A549 (cell line): ENCODE results near the gene NXT1.

ENCODE experiments used
- CEBPB ChIP-seq, 2 experiments: fragments of >200 bp in 1 of 2; sonication (Bioruptor Twin) in 1 of 2; formaldehyde crosslinking in 1 of 2; IDR thresholded peaks; 2 replicates each; pipeline ENCODE4 v1.6.1; 2012 to 2016
- KDM5A ChIP-seq: fragments of 200-600 bp; sonication (generic); IDR thresholded peaks from 2 replicates; pipeline ENCODE4 v1.6.1; 2016; ENCODE audit warnings: antibody characterized with exemption, mild to moderate bottlenecking
- RAD21 ChIP-seq, 2 experiments: fragments of >200 bp in 1 of 2; sonication (Bioruptor Twin) in 1 of 2; formaldehyde crosslinking in 1 of 2; IDR thresholded peaks in 1 of 2; conservative IDR thresholded peaks in 1 of 2; 2 replicates in 1 of 2; 3 replicates in 1 of 2; pipeline ENCODE4 v1.6.1; 2012 to 2018; ENCODE audit warnings: inconsistent platforms in 1 of 2
- REST ChIP-seq: fragments of 200-600 bp; sonication (generic); IDR thresholded peaks from 2 replicates; pipeline ENCODE4 v1.6.1; 2016; ENCODE audit warnings: antibody characterized with exemption, mild to moderate bottlenecking, moderate library complexity
- TF ChIP-seq, protein P1 (sequence below): fragments of >200 bp; sonication (Bioruptor Twin); formaldehyde crosslinking; IDR thresholded peaks from 3 replicates; pipeline ENCODE4 v1.5.1; 2016

DNA sequence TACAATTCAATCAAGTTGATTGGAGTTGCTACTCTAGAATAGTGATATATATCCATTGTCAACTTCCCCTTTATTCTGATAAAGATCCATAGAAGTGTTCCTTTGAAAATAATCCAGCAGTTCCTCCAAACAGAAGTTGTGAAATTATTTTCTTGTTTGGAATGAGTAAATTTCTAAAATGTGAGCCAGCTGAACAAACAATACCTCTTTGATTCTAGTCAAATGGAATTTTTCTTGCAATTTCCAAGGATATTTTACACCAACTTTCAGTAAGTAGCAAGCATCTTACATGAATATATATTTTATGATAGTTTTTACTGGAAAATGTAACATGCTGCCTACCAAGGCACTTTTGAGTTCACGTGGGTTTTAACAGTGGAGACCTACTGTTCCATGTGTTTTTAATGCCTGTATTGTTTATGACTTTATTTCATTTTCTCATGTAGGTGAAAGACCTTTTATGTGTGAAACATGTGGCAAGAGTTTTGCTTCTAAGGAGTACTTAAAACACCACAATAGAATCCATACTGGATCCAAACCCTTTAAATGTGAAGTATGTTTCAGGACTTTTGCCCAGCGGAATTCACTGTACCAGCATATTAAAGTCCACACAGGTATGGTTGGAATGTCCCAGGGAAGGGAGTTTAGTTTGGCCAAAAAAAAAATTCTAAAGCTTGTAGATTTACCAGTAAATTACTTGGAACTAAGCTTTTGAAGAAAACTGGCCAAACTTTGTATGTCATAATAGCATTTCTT lies 17.9 kb downstream of the NXT1 start:
- TF ChIP-seq, protein P1, sequence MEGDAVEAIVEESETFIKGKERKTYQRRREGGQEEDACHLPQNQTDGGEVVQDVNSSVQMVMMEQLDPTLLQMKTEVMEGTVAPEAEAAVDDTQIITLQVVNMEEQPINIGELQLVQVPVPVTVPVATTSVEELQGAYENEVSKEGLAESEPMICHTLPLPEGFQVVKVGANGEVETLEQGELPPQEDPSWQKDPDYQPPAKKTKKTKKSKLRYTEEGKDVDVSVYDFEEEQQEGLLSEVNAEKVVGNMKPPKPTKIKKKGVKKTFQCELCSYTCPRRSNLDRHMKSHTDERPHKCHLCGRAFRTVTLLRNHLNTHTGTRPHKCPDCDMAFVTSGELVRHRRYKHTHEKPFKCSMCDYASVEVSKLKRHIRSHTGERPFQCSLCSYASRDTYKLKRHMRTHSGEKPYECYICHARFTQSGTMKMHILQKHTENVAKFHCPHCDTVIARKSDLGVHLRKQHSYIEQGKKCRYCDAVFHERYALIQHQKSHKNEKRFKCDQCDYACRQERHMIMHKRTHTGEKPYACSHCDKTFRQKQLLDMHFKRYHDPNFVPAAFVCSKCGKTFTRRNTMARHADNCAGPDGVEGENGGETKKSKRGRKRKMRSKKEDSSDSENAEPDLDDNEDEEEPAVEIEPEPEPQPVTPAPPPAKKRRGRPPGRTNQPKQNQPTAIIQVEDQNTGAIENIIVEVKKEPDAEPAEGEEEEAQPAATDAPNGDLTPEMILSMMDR, result no peak
- TF ChIP-seq CEBPB (IDR thresholded peaks at IDR 0.05), result no peak
- no peak for TF ChIP-seq KDM5A
- no peak for TF ChIP-seq RAD21 (conservative IDR thresholded peaks at IDR 0.05 in 1 of 2, IDR thresholded peaks at IDR 0.05 in 1 of 2)
- TF ChIP-seq REST, result no peak
